Measurements from ENCODE around the gene CEP128. TPM values are rescaled to one million over a fixed set of nuclear protein-coding genes. Genes with fewer than 3 reads are reported as not detected.
"Not testable (repeated sequence)": the region's sequence is repeated elsewhere in the genome, so short reads cannot be mapped to it uniquely, and the experiment has no call there.

Gene CEP128
- total and polyA plus RNA-seq, 3 donors from 2014 or later, result 8.5 to 30.9 (median 15.3) TPM

- H3K4me3 ChIP-seq, result peak within 1 kb of the TSS; percentile 8 to 41
- no peaks in the 10 kb centered on the region for H3K27me3 ChIP-seq
- no peaks in the 10 kb centered on the region for H3K4me1 ChIP-seq
- H3K36me3 ChIP-seq (ENCODE audit: low read depth, missing control alignments), result no peaks in the 10 kb centered on the region
- intact Hi-C loops (cut with DNase I; ENCODE audit: low total_unique reads), result no loop called here
- no peaks in the 10 kb centered on the region for H3K9me3 ChIP-seq
- WGBS, 2 donors, result 17 to 30% methylated on average over 10 to 21 of the region's 21 CpGs
- H3K27ac ChIP-seq, result no peak within 1 kb of the TSS
- no peak for DNase-seq
- TF ChIP-seq POLR2A (IDR thresholded peaks at IDR 0.05), result no peak
- TF ChIP-seq, protein P1, sequence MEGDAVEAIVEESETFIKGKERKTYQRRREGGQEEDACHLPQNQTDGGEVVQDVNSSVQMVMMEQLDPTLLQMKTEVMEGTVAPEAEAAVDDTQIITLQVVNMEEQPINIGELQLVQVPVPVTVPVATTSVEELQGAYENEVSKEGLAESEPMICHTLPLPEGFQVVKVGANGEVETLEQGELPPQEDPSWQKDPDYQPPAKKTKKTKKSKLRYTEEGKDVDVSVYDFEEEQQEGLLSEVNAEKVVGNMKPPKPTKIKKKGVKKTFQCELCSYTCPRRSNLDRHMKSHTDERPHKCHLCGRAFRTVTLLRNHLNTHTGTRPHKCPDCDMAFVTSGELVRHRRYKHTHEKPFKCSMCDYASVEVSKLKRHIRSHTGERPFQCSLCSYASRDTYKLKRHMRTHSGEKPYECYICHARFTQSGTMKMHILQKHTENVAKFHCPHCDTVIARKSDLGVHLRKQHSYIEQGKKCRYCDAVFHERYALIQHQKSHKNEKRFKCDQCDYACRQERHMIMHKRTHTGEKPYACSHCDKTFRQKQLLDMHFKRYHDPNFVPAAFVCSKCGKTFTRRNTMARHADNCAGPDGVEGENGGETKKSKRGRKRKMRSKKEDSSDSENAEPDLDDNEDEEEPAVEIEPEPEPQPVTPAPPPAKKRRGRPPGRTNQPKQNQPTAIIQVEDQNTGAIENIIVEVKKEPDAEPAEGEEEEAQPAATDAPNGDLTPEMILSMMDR (IDR thresholded peaks at IDR 0.05), result no peak
Observed at GRCh38 chr14:80955416-80955941, 13.9 kb upstream of the CEP128 start, which contains the start of gene TSHR. Gene TSHR, plus strand, starts transcription at chr14:80955621. Its CDS starts 60 bp downstream, at chr14:80955681.

GRCh38 chr14:80954687-80955299 is 13.3 kb upstream of the CEP128 start:
- no peaks in the 10 kb centered on the region for H3K4me1 ChIP-seq
- 1% methylated on average over 21 to 29 of the region's 29 CpGs for WGBS, 2 donors
- H3K4me3 ChIP-seq, result peak overlapping the region; percentile 8 to 41
- DNase-seq, result peak; percentile 88
- H3K27me3 ChIP-seq, result no peaks in the 10 kb centered on the region
- intact Hi-C loops (cut with DNase I; ENCODE audit: low total_unique reads), result no loop called here
- no peak for TF ChIP-seq POLR2A (IDR thresholded peaks at IDR 0.05)
- TF ChIP-seq, protein P1 (IDR thresholded peaks at IDR 0.05), result peak; percentile 48 to 68 (median 66)
- H3K36me3 ChIP-seq (ENCODE audit: low read depth, missing control alignments), result no peaks in the 10 kb centered on the region
- no peak overlapping the region for H3K27ac ChIP-seq
- no peaks in the 10 kb centered on the region for H3K9me3 ChIP-seq

- H3K4me1 ChIP-seq; H3K27me3 ChIP-seq; H3K9me3 ChIP-seq; intact Hi-C loops (cut with DNase I; ENCODE audit: low total_unique reads); H3K27ac ChIP-seq; H3K36me3 ChIP-seq (ENCODE audit: low read depth, missing control alignments); H3K4me3 ChIP-seq; DNase-seq: not testable (repeated sequence)
- WGBS, 2 donors, result 38 to 68% methylated on average over 18 of the region's 18 CpGs
Observed at GRCh38 chr14:80953211-80953610, 11.7 kb upstream of the CEP128 start.

GRCh38 chr14:80951491-80951890 is 10.0 kb upstream of the CEP128 start:
- 91 to 93% methylated on average over 4 of the region's 4 CpGs for WGBS, 2 donors
- Histone ChIP-seq H3K36me3 (ENCODE audit: low read depth, missing control alignments) (no peaks in the 10 kb centered on the region), H3K27me3 (no peaks in the 10 kb centered on the region), H3K9me3 (no peaks in the 10 kb centered on the region), H3K4me3 (no peak overlapping the region), H3K27ac (no peak overlapping the region), H3K4me1 (no peaks in the 10 kb centered on the region)
- DNase-seq, result no peak
- intact Hi-C loops (cut with DNase I; ENCODE audit: low total_unique reads), result no loop called here
- TF ChIP-seq, protein P1 (IDR thresholded peaks at IDR 0.05), result no peak
- no peak for TF ChIP-seq POLR2A (IDR thresholded peaks at IDR 0.05)

GRCh38 chr14:80948291-80948690 is 6.8 kb upstream of the CEP128 start:
- no peak overlapping the region for H3K27ac ChIP-seq
- H3K4me3 ChIP-seq, result no peak overlapping the region
- no peak for DNase-seq
- 23 to 50% methylated on average over 1 of the region's 1 CpG for WGBS, 2 donors
- no peaks in the 10 kb centered on the region for H3K4me1 ChIP-seq
- intact Hi-C loops (cut with DNase I; ENCODE audit: low total_unique reads), result no loop called here
- H3K36me3 ChIP-seq (ENCODE audit: low read depth, missing control alignments), result no peaks in the 10 kb centered on the region
- TF ChIP-seq, protein P1 (IDR thresholded peaks at IDR 0.05), result no peak
- TF ChIP-seq POLR2A (IDR thresholded peaks at IDR 0.05), result no peak
- H3K27me3 ChIP-seq, result no peaks in the 10 kb centered on the region
- no peaks in the 10 kb centered on the region for H3K9me3 ChIP-seq
